Activated CD4-positive, alpha-beta T cell treated with anti-CD3 and anti-CD28 coated beads, Interleukin-2, amount 10 ng/mL, durations not matched to agents 24 days and 14 days (primary cell): ENCODE data around the gene PTRH1. TPM values are rescaled to one million over a fixed set of nuclear protein-coding genes. Genes with fewer than 3 reads are reported as not detected.
A peak's percentile ranks its signal among the peaks of the same experiment; 100 is the strongest.
"Not testable (repeated sequence)": the region's sequence is repeated elsewhere in the genome, so short reads cannot be mapped to it uniquely, and the experiment has no call there.

ENCODE experiments used
- DNase-seq: peaks from one replicate; pipeline ENCODE4 v3.0.0; 2022
- H3K27ac Mint-ChIP-seq: one replicate; pipeline ENCODE4 v1.8.0; 2022; ENCODE audit warnings: mild to moderate bottlenecking, mixed read lengths
- H3K27me3 Mint-ChIP-seq: one replicate; pipeline ENCODE4 v1.8.0; 2022; ENCODE audit warnings: mixed read lengths
- H3K36me3 Mint-ChIP-seq: one replicate; pipeline ENCODE4 v1.8.0; 2022; ENCODE audit warnings: low read depth, mild to moderate bottlenecking, mixed read lengths
- H3K4me1 Mint-ChIP-seq: one replicate; pipeline ENCODE4 v1.8.0; 2021; ENCODE audit warnings: mixed read lengths
- H3K4me3 Mint-ChIP-seq: one replicate; pipeline ENCODE4 v1.8.0; 2022; ENCODE audit warnings: mild to moderate bottlenecking, moderate library complexity, mixed read lengths
- H3K9me3 Mint-ChIP-seq: one replicate; pipeline ENCODE4 v1.8.0; 2021; ENCODE audit warnings: mixed read lengths
- intact Hi-C: fragments of 100-400 bp; cut with micrococcal nuclease; formaldehyde crosslinking; loops from one replicate; pipeline ENCODE4 v1.15.1; 2023
- total RNA-seq: library from RNA; stranded (reverse); gene quantifications from 2 replicates; pipeline ENCODE4 v1.2.3, GENCODE V29; 2022

Gene PTRH1
- 22.8 TPM in 2 replicates for total RNA-seq

GRCh38 chr9:127715470-127716337 lies at the start of gene PTRH1, which contains the start of gene TTC16:
PTRH1 (minus strand) TSS chr9:127715663; CDS start chr9:127715639, 24 bp downstream.
TTC16 (plus strand) TSS chr9:127716079; CDS start chr9:127716146, 67 bp downstream.
- Mint-ChIP-seq H3K36me3 (peaks cover 2% of the 10 kb centered on the region), H3K27me3 (peaks cover 2% of the 10 kb centered on the region), H3K9me3 (no peaks in the 10 kb centered on the region)

GRCh38 chr9:127763918-127764384 lies 48.5 kb upstream of the PTRH1 start:
- H3K27ac Mint-ChIP-seq, result peak overlapping the region; percentile 70

More at GRCh38 chr9:127715470-127716337, at the start of gene PTRH1, which contains the start of gene TTC16:
- H3K27ac Mint-ChIP-seq, result peak within 1 kb of the TSS; percentile 99
- peak within 1 kb of the TSS; percentile 100 for H3K4me3 Mint-ChIP-seq
- intact Hi-C loops, result loop anchor here (1.0 to 5.0 kb wide), 4 partner anchors 16 to 103 kb away; partner anchors contain the start of genes STXBP1 and TOR2A
- peaks cover 27% of the 10 kb centered on the region for H3K4me1 Mint-ChIP-seq
- peak; percentile 100 for DNase-seq

GRCh38 chr9:127762111-127762676 lies 46.7 kb upstream of the PTRH1 start:
- peaks cover 38% of the 10 kb centered on the region for H3K4me1 Mint-ChIP-seq
- no peak overlapping the region for H3K4me3 Mint-ChIP-seq
- intact Hi-C loops, result no loop called here
- H3K36me3 Mint-ChIP-seq, result peaks cover 50% of the 10 kb centered on the region
- H3K9me3 Mint-ChIP-seq, result no peaks in the 10 kb centered on the region
- no peak for DNase-seq
- H3K27me3 Mint-ChIP-seq, result no peaks in the 10 kb centered on the region
- no peak overlapping the region for H3K27ac Mint-ChIP-seq

More at GRCh38 chr9:127763918-127764384, 48.5 kb upstream of the PTRH1 start:
- Mint-ChIP-seq H3K36me3 (peaks cover 52% of the 10 kb centered on the region), H3K9me3 (no peaks in the 10 kb centered on the region), H3K4me3 (no peak overlapping the region), H3K27me3 (no peaks in the 10 kb centered on the region), H3K4me1 (peaks cover 47% of the 10 kb centered on the region)
- intact Hi-C loops, result loop anchor here (2.0 kb wide), 1 partner anchor 15 kb away; the partner anchor contains the start of gene SH2D3C
- peak; percentile 76 for DNase-seq

- no peak overlapping the region for H3K4me3 Mint-ChIP-seq
- intact Hi-C loops, result no loop called here
- DNase-seq, result no peak
- no peaks in the 10 kb centered on the region for H3K27me3 Mint-ChIP-seq
- no peak overlapping the region for H3K27ac Mint-ChIP-seq
- H3K4me1 Mint-ChIP-seq, result peaks cover 33% of the 10 kb centered on the region
- H3K9me3 Mint-ChIP-seq, result no peaks in the 10 kb centered on the region
- H3K36me3 Mint-ChIP-seq, result peaks cover 45% of the 10 kb centered on the region
These were observed 46.1 kb upstream of the PTRH1 start for GRCh38 chr9:127761491-127761956.

- intact Hi-C loops, result no loop called here
- Mint-ChIP-seq H3K27me3 (no peaks in the 10 kb centered on the region), H3K9me3 (no peaks in the 10 kb centered on the region), H3K4me3 (no peak overlapping the region), H3K36me3 (peaks cover 40% of the 10 kb centered on the region), H3K27ac (no peak overlapping the region), H3K4me1 (peaks cover 29% of the 10 kb centered on the region)
- no peak for DNase-seq
These were observed 45.6 kb upstream of the PTRH1 start for GRCh38 chr9:127761061-127761460.

GRCh38 chr9:127758843-127759242 lies 43.4 kb upstream of the PTRH1 start:
- Mint-ChIP-seq H3K9me3 (no peaks in the 10 kb centered on the region), H3K27ac (peak overlapping the region; percentile 71), H3K4me1 (peaks cover 15% of the 10 kb centered on the region), H3K27me3 (no peaks in the 10 kb centered on the region), H3K36me3 (peaks cover 27% of the 10 kb centered on the region), H3K4me3 (no peak overlapping the region)
- intact Hi-C loops, result no loop called here
- DNase-seq, result no peak

GRCh38 chr9:127756776-127757175 lies 41.3 kb upstream of the PTRH1 start:
- not testable (repeated sequence) for H3K27ac Mint-ChIP-seq, H3K27me3 Mint-ChIP-seq
- peaks cover 20% of the 10 kb centered on the region for H3K36me3 Mint-ChIP-seq

GRCh38 chr9:127756233-127756632 lies 40.8 kb upstream of the PTRH1 start:
- Mint-ChIP-seq H3K9me3 (no peaks in the 10 kb centered on the region), H3K27ac (no peak overlapping the region), H3K36me3 (peaks cover 24% of the 10 kb centered on the region), H3K4me1 (peaks cover 7% of the 10 kb centered on the region), H3K27me3 (no peaks in the 10 kb centered on the region), H3K4me3 (no peak overlapping the region)
- no peak for DNase-seq
- intact Hi-C loops, result no loop called here

More at GRCh38 chr9:127756776-127757175, 41.3 kb upstream of the PTRH1 start:
- intact Hi-C loops, H3K4me3 Mint-ChIP-seq, DNase-seq, H3K9me3 Mint-ChIP-seq, H3K4me1 Mint-ChIP-seq: not testable (repeated sequence)

- H3K4me3 Mint-ChIP-seq, result no peak overlapping the region
- intact Hi-C loops, result no loop called here
- H3K9me3 Mint-ChIP-seq, result no peaks in the 10 kb centered on the region
- no peak for DNase-seq
- H3K36me3 Mint-ChIP-seq, result peaks cover 26% of the 10 kb centered on the region
- H3K27ac Mint-ChIP-seq, result no peak overlapping the region
- H3K4me1 Mint-ChIP-seq, result peaks cover 7% of the 10 kb centered on the region
- H3K27me3 Mint-ChIP-seq, result no peaks in the 10 kb centered on the region
These were observed 39.9 kb upstream of the PTRH1 start for GRCh38 chr9:127755061-127756060.

GRCh38 chr9:127754099-127755060 lies 38.9 kb upstream of the PTRH1 start:
- H3K27ac Mint-ChIP-seq, result no peak overlapping the region
- intact Hi-C loops, result no loop called here
- no peak overlapping the region for H3K4me3 Mint-ChIP-seq
- H3K9me3 Mint-ChIP-seq, result no peaks in the 10 kb centered on the region
- H3K4me1 Mint-ChIP-seq, result peaks cover 7% of the 10 kb centered on the region
- no peaks in the 10 kb centered on the region for H3K27me3 Mint-ChIP-seq
- peaks cover 29% of the 10 kb centered on the region for H3K36me3 Mint-ChIP-seq
- DNase-seq, result no peak

GRCh38 chr9:127753622-127754021 lies 38.2 kb upstream of the PTRH1 start:
- Mint-ChIP-seq H3K27me3 (no peaks in the 10 kb centered on the region), H3K4me3 (no peak overlapping the region), H3K36me3 (peaks cover 29% of the 10 kb centered on the region), H3K27ac (no peak overlapping the region), H3K4me1 (peaks cover 4% of the 10 kb centered on the region), H3K9me3 (no peaks in the 10 kb centered on the region)
- intact Hi-C loops, result no loop called here
- no peak for DNase-seq

- no peaks in the 10 kb centered on the region for H3K9me3 Mint-ChIP-seq
- no peak for DNase-seq
- H3K4me3 Mint-ChIP-seq, result no peak overlapping the region
- peaks cover 2% of the 10 kb centered on the region for H3K4me1 Mint-ChIP-seq
- H3K27ac Mint-ChIP-seq, result no peak overlapping the region
- intact Hi-C loops, result no loop called here
- peaks cover 29% of the 10 kb centered on the region for H3K36me3 Mint-ChIP-seq
- H3K27me3 Mint-ChIP-seq, result no peaks in the 10 kb centered on the region
These were observed 37.7 kb upstream of the PTRH1 start for GRCh38 chr9:127753148-127753547.
